ENCODE results near the gene CAST.

The CAST gene

DNA sequence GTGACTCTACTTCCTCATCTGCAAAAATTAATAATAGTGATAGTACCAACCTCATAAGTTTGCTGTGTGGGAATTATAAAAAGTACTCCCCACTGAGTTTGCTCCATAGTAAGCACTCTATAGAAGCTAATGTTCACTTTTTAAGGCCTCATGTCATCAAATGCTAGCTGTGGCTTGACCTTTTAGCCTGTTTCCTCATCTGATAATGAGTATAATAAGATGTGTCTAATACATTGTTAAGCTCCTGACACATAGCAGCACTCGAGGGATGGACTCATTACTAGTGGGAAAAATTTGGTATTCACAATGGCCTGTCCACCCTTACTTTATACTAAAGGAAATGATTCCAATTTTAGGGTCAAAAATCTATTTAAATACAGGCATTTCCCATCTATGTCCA lies 26.1 kb upstream of the CAST start:
- TF ChIP-seq GATA1 (IDR thresholded peaks at IDR 0.05; ENCODE audit: low read depth, low read length) (no peak), POLR2A (IDR thresholded peaks at IDR 0.05; ENCODE audit: low read length) (no peak)
- DNase-seq: no peak

DNA sequence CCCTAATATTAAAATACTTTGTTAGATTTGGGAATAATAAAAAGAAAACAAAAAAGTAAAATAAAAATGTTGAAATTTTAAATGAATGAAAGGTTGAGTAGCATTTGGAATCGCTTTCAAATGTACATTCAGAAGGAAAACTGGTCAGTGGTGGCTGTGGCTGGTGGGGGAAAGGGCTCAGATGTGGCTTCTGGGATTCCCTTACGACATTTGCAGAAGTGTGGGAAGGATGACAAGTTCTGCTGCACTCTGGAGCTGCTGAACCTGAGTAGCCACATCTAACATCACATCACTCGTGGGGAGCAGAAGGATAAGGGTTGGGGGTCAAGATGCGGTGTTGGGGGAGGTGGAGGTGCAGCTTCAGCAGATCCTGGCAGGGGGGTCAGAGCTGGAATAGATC lies 25.6 kb upstream of the CAST start:
- TF ChIP-seq POLR2A (IDR thresholded peaks at IDR 0.05; ENCODE audit: low read length) (no peak), GATA1 (IDR thresholded peaks at IDR 0.05; ENCODE audit: low read depth, low read length) (no peak)
- no peak for DNase-seq

DNA sequence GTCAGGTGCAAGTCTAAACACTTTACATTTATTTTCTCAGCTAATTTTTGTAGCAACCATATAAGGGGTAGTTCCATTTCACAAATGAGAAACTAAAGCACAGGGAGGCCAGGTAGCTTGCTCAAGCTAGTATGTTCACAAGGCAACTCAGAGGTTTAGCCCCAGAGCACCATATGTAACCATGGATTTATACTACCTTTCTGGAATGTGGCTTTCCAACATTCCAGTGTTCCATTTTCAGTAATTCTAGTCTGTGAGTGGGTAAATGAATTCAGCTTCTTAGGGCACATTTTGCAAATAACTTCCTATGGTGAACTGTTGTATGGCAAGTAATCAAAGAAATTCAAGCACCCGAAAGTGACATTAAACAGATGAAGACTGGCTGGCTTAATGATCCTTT lies 25.0 kb upstream of the CAST start:
- no peak for DNase-seq
- TF ChIP-seq GATA1 (IDR thresholded peaks at IDR 0.05; ENCODE audit: low read depth, low read length) (no peak), POLR2A (IDR thresholded peaks at IDR 0.05; ENCODE audit: low read length) (no peak)

DNA sequence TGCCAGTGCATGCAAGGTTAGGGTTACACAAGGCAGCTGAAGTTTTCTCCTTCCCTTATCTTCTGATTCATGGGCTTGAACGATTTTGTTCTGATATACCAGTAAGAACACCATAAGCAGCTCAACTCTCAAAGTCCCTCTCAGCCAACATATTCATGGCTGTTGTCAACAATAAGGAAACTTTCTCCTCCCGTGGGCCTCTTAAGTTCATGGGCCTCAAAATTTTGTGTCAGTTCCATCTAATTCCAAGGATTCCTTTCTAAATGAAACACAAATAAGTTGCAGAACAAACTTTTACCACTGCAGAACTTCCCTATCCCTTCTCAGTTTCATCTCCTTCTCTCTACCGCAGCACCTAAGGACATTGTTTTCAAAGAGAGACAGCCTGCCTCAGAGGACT lies 23.6 kb upstream of the CAST start:
- no peak for DNase-seq
- TF ChIP-seq POLR2A (IDR thresholded peaks at IDR 0.05; ENCODE audit: low read length) (no peak), GATA1 (IDR thresholded peaks at IDR 0.05; ENCODE audit: low read depth, low read length) (no peak)

DNA sequence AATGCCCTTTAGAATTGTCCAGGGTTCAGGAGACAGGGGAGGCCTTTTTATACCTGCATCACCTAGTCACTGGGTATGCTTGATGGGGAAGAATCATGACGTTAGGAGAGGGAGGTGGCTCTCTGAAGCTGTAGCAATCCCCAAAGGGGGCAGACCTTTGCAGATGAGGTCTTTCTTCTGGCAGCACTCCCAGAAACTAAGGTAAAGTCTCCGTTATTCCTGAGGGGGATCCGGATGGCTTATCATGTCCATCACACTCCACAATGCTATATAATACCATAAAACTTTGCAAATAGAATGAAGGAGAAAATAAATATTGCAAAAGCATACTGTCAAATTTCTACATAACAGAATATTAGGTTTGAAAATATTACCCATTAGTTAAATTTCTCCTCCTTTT lies 21.5 kb upstream of the CAST start:
- no peak for DNase-seq
- TF ChIP-seq GATA1 (IDR thresholded peaks at IDR 0.05; ENCODE audit: low read depth, low read length): no peak
- no peak for TF ChIP-seq POLR2A (IDR thresholded peaks at IDR 0.05; ENCODE audit: low read length)

DNA sequence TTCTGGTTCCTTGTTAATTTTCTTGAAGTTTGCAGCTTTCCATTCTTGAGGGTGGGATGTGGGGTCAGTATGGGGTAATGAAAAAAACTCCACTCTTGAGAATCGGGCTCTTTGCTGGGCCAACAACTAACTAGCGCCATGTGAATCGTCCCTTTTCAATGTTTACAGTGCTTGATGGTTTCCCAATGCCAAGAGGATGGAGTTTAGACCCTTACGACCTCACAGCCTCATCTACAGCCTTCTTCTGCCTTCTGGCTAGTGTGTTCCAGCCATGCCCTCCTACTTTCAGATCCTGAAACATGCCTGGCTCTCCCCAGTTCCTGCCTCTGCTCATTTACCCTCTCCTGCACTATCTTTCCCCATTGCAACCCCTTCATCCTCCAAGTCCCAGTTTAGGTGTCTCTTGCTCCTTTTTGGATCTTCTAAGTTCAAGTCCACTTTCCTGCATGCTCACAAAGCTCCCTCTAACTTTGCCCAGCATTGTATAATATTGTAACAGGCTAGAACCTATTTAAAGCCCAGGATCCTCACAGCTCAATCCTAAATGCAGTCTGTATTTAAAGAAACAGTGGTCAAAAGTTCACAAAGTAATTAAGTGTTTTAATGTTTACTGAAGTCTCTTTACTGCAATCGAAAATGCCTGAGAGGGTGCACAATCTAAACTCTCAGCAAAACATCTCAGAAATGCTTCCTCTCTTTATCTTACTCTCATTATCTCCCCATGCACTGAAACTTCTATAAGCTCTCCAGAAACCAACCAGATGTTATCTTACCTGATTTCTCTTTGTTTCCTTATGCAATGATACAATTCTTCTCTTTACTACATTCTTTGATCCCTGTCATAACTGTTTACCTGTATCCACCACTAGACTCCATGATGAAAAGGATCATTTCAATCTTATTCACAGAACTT lies 20.6 kb upstream of the CAST start:
- DNase-seq: no peak
- TF ChIP-seq GATA1 (IDR thresholded peaks at IDR 0.05; ENCODE audit: low read depth, low read length): no peak
- TF ChIP-seq POLR2A (IDR thresholded peaks at IDR 0.05; ENCODE audit: low read length): no peak

DNA sequence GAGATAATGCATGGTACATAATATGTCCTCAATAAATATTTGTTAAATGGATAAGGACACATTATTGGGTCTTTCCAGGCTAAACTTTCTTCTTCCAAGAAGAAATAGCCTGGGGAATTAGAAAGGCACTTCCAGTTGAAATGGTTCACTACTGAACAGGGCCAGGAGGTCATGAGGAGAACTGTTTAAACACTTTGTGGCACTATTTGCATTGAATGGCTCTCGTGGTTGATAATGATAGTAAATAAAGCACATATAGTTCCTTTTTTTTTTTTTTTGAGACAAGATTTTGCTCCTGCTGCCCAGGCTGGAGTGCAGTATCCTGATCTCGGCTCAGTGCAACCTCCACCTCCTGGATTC lies 19.9 kb upstream of the CAST start:
- no peak for DNase-seq
- TF ChIP-seq POLR2A (IDR thresholded peaks at IDR 0.05; ENCODE audit: low read length) (no peak), GATA1 (IDR thresholded peaks at IDR 0.05; ENCODE audit: low read depth, low read length) (no peak)

DNA sequence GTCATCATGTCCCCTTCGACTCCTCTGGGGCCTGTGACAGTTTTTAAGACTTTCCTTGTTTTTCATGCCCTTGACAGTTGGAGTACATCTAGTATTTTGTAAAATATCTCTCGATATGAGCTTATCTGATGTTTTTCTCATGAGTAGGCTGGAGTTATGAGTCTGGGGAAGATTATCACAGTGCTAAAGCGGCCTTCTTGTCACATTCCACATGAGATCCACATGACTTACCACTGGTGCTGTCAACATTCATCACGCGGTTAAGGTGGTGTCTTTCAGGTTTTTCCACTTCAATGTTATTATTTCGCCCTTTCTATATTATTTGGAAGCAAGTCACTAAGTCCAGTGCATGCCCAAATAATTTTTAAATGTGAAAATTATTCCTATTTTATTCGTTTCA lies 17.1 kb upstream of the CAST start:
- DNase-seq: no peak
- TF ChIP-seq POLR2A (IDR thresholded peaks at IDR 0.05; ENCODE audit: low read length) (no peak), GATA1 (IDR thresholded peaks at IDR 0.05; ENCODE audit: low read depth, low read length) (no peak)

DNA sequence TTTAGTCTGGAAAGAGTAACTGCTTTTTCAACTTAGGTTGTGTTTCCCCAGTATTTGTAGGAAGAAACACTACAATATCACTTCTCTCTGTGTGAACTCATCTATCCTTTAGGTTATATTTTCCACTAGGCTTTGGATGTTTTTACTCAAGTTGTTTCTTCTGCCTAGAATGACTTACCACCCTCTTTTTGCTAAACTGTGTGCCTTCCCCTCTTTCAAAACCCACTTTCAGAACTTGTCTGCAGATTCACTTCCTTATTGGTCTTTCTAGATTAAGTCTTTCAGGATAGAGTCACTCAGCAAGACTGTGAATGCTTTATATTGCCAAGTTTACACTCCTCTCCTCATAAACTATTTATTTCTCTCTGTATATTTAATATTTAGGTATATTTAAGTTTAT lies 14.2 kb upstream of the CAST start:
- DNase-seq: no peak

DNA sequence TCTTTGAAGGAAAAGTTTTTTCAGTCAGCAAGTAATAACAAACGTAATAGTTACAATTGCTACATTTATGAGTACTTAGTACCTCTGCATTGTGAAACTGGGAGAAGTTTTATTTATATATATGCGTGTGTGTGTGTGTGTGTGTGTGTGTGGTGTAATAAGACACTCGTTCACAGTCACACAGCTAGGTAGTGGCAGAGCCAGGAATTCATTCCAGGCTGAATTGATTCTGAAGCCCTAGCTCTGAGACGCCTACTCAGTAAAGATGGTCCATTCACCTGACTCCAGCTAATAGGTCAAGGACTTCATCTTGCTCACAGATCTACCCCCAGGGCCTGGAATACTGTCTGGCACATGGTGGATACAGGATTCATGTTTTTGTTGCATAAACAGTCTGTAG lies 13.6 kb upstream of the CAST start:
- TF ChIP-seq POLR2A (IDR thresholded peaks at IDR 0.05; ENCODE audit: low read length): no peak
- no peak for TF ChIP-seq GATA1 (IDR thresholded peaks at IDR 0.05; ENCODE audit: low read depth, low read length)

More for the DNA sequence above, 14.2 kb upstream of the CAST start:
- TF ChIP-seq GATA1 (IDR thresholded peaks at IDR 0.05; ENCODE audit: low read depth, low read length) (no peak), POLR2A (IDR thresholded peaks at IDR 0.05; ENCODE audit: low read length) (no peak)

DNA sequence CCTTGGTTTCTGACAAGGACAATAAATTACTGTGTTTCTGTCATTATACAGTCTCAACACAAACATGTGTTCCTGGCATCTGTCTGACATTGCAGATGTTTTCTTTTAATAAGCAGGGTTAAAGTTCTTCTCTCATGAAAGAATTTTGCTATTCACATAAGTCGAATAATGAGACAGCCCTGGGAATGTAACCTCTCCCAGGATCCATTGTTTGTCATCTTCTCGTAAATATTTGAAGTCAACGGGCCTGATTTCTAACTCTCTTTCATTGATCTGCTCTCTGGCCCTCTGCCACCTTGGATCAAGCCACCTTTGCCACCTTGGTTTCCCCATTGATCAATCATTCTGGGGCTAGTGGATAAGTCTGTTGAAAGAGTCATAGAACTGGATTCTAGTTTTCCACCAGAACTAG lies 12.9 kb upstream of the CAST start:
- TF ChIP-seq POLR2A (IDR thresholded peaks at IDR 0.05; ENCODE audit: low read length) (no peak), GATA1 (IDR thresholded peaks at IDR 0.05; ENCODE audit: low read depth, low read length) (no peak)
- DNase-seq: no peak

More for the DNA sequence above, 13.6 kb upstream of the CAST start:
- DNase-seq: no peak

DNA sequence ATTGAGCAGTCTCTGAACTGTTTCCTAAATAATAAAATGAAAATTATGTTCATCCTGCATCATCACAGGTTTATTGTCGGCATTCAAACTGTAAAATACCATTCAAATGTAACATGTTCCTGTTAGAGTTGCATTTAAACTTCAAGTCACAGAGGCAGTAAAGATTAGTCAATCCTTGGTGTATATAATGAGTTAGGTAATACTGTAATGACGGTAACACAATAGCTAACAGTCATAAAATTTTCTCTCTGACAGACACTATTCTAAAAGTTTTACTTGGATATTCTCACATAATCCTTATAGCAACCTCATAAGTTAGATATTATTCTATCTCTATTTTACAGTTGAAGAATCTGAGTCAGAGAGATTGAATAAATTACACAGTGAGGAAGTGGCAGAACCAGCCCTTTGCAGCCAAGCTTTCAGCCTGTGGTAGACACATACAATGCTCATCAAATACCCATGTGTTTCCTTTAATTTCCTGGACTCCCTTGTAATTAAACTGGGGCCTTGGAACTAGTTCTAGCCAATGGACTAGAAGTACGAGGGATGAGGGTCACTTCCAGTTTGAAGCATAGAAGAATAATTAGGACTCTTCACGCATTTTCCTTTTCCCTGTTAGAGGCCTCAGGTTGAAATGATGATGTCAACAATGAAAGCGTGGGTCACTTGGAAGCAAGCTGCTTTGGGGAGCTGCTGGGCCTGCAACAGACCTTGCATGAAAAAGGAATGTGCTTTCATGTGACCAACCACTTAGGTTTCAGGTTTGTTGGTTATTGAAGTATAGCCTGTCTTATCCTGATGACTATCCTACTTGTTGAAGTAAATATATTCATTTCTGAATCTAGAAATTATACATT lies 12.3 kb upstream of the CAST start:
- no peak for TF ChIP-seq GATA1 (IDR thresholded peaks at IDR 0.05; ENCODE audit: low read depth, low read length)
- no peak for TF ChIP-seq POLR2A (IDR thresholded peaks at IDR 0.05; ENCODE audit: low read length)
- no peak for DNase-seq

DNA sequence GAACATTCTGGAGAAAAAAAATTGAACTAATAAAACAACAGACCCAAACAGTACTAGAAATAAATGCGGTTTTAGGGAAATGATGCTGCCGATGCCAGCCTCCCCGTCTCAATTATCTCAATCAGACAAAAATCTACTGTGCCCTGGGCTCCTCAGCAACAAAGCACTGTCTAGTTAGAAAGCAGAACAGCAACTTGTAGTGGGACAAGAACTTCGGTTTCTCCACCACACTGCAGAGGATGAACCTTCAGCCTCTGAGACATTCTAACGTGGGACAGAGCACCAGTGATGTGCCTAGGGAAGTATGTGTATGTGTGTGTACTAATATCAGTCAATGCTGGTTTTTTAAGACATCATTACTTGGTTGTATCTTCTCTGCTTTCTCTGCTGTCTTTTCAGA lies 11.1 kb upstream of the CAST start:
- no peak for TF ChIP-seq GATA1 (IDR thresholded peaks at IDR 0.05; ENCODE audit: low read depth, low read length)
- no peak for TF ChIP-seq POLR2A (IDR thresholded peaks at IDR 0.05; ENCODE audit: low read length)
- no peak for DNase-seq

DNA sequence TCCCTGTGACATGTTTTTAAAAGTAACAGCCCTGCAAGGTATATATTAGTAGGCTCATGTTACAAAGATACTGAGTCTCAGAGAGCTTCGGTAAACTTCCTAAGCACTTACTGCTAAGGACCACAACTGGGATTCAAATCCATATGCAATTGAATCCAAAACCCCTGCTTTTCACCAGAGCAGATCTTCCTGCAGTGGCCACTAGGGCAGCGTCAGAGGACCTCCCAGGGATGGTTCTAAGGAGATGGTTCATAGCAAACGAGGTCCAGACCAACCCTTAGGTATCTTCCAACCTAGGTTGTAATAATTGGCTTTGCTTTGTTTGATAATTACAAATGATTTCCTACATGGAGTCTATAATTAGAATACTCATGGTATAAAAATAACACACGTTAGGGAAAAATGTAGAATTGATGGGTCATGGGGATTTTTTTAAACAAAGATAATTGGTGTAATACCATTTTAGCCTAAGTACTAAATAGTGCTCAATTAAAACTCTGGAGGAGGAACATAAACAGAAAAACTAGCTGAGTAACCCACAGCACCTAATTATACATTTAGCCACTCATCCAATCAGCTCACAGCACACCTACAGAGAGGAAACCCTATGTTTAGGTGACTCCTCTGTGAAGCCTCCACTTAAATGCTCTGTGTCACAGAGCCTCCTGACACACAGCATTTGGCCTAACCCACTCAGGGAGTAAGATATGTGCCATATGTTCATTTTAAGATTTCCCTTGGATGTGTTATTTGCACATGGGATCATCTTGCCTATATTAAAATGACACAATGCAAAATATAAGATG lies 10.0 kb upstream of the CAST start:
- peak; percentile 21 to 49 for DNase-seq
- no peak for TF ChIP-seq GATA1 (IDR thresholded peaks at IDR 0.05; ENCODE audit: low read depth, low read length)
- TF ChIP-seq POLR2A (IDR thresholded peaks at IDR 0.05; ENCODE audit: low read length): no peak

Measured in erythroblast (primary cell).